ENCODE data around the gene FOXD4.
"Not testable (repeated sequence)": the region's sequence is repeated elsewhere in the genome, so short reads cannot be mapped to it uniquely, and the experiment has no call there.

The FOXD4 gene

GRCh38 chr9:117995-118467 lies at the start of gene FOXD4:
TSS of gene FOXD4 (minus strand) at chr9:118417. CDS start at chr9:118119, 298 bp downstream.
- not testable (repeated sequence) for DNase-seq

GRCh38 chr9:159871-160270 lies 41.7 kb upstream of the FOXD4 start:
- DNase-seq, result not testable (repeated sequence)

GRCh38 chr9:151173-151572 lies 33.0 kb upstream of the FOXD4 start:
- DNase-seq, result not testable (repeated sequence)

- not testable (repeated sequence) for DNase-seq
Observed at GRCh38 chr9:139880-140279, 21.7 kb upstream of the FOXD4 start.

GRCh38 chr9:117144-117994 lies 848 bp downstream of the FOXD4 start:
- DNase-seq, result not testable (repeated sequence)

GRCh38 chr9:116239-117077 lies 1.8 kb downstream of the FOXD4 start:
- not testable (repeated sequence) for DNase-seq

GRCh38 chr9:115118-115451 lies 3.1 kb downstream of the FOXD4 start:
- not testable (repeated sequence) for DNase-seq

GRCh38 chr9:114267-115117 lies 3.7 kb downstream of the FOXD4 start:
- DNase-seq, result not testable (repeated sequence)

- not testable (repeated sequence) for DNase-seq
Observed at GRCh38 chr9:113468-114266, 4.5 kb downstream of the FOXD4 start.

GRCh38 chr9:112589-113467 lies 5.4 kb downstream of the FOXD4 start:
- DNase-seq, result not testable (repeated sequence)

GRCh38 chr9:110672-111071 lies 7.5 kb downstream of the FOXD4 start:
- not testable (repeated sequence) for DNase-seq

GRCh38 chr9:109540-109939 lies 8.7 kb downstream of the FOXD4 start:
- not testable (repeated sequence) for DNase-seq

GRCh38 chr9:108742-109495 lies 9.3 kb downstream of the FOXD4 start:
- not testable (repeated sequence) for DNase-seq

GRCh38 chr9:105991-106390 lies 12.2 kb downstream of the FOXD4 start:
- not testable (repeated sequence) for DNase-seq

GRCh38 chr9:100430-100829 lies 17.8 kb downstream of the FOXD4 start:
- DNase-seq, result not testable (repeated sequence)

GRCh38 chr9:99867-100266 lies 18.4 kb downstream of the FOXD4 start:
- not testable (repeated sequence) for DNase-seq

- DNase-seq, result not testable (repeated sequence)
Observed at GRCh38 chr9:98775-99174, 19.4 kb downstream of the FOXD4 start.

- DNase-seq, result not testable (repeated sequence)
Observed at GRCh38 chr9:94992-95391, 23.2 kb downstream of the FOXD4 start.

GRCh38 chr9:94323-94722 lies 23.9 kb downstream of the FOXD4 start:
- DNase-seq, result not testable (repeated sequence)

- not testable (repeated sequence) for DNase-seq
Observed at GRCh38 chr9:93909-94308, 24.3 kb downstream of the FOXD4 start.

Measured in SIG-M5 (cell line).